Smooth muscle cell (in vitro differentiated cells): ENCODE results near the gene NCOA3. TPM values are rescaled to one million over a fixed set of nuclear protein-coding genes. Genes with fewer than 3 reads are reported as not detected.

Experiments used
- DNase-seq: peaks from one replicate; lab custom pipeline; 2025; ENCODE audit not compliant: unreplicated experiment; lab: John Stamatoyannopoulos, UW
- H2AFZ ChIP-seq: fragments of 200-600 bp; sonication (generic); 2 replicates; pipeline ENCODE4 v1.6.0; 2016; ENCODE audit warnings: antibody characterized with exemption, low read depth, mild to moderate bottlenecking
- H3F3A ChIP-seq: fragments of 200-600 bp; sonication (generic); 2 replicates; pipeline ENCODE4 v1.6.0; 2017; ENCODE audit warnings: antibody characterized with exemption, low read depth
- H3K27ac ChIP-seq: fragments of 200-600 bp; sonication (generic); 2 replicates; pipeline ENCODE4 v1.5.1; 2016; ENCODE audit warnings: low read depth, mild to moderate bottlenecking
- H3K27me3 ChIP-seq: fragments of 200-600 bp; sonication (generic); 2 replicates; pipeline ENCODE4 v1.6.1; 2016; ENCODE audit warnings: low read depth, mild to moderate bottlenecking
- H3K36me3 ChIP-seq: fragments of 200-600 bp; sonication (generic); 2 replicates; pipeline ENCODE4 v1.5.1; 2016; ENCODE audit warnings: low read depth
- H3K4me1 ChIP-seq: fragments of 200-600 bp; sonication (generic); 2 replicates; pipeline ENCODE4 v1.5.1; 2016; ENCODE audit warnings: low read depth
- H3K4me2 ChIP-seq: fragments of 200-600 bp; sonication (generic); 2 replicates; pipeline ENCODE4 v1.6.0; 2016; ENCODE audit warnings: mild to moderate bottlenecking
- H3K4me3 ChIP-seq: fragments of 200-600 bp; sonication (generic); 2 replicates; pipeline ENCODE4 v1.5.1; 2016; ENCODE audit warnings: mild to moderate bottlenecking
- H3K79me2 ChIP-seq: fragments of 200-600 bp; sonication (generic); 2 replicates; pipeline ENCODE4 v1.6.0; 2016; ENCODE audit warnings: low read depth, mild to moderate bottlenecking
- H3K9ac ChIP-seq: fragments of 200-600 bp; sonication (generic); 2 replicates; pipeline ENCODE4 v1.6.0; 2016; ENCODE audit warnings: low read depth
- H3K9me3 ChIP-seq: fragments of 200-600 bp; sonication (generic); replicated peaks from 2 replicates; pipeline ENCODE4 v1.5.1; 2016; ENCODE audit warnings: low read depth
- H4K20me1 ChIP-seq: fragments of 200-600 bp; sonication (generic); 2 replicates; pipeline ENCODE4 v1.6.0; 2016; ENCODE audit warnings: low read depth
- WGBS: methylation state at CpG from one replicate; pipeline ENCODE4 v1.1.7; 2016; ENCODE audit warnings: low lambda C conversion rate; 5-methylcytosine and 5-hydroxymethylcytosine counted together
- polyA plus RNA-seq: library from polyadenylated mRNA; unstranded; fragments of >200 nt; fragmentation: Nextera tagmentation; extraction: Ambion mirVana; gene quantifications from 2 replicates; pipeline ENCODE4 v1.2.1, GENCODE V29; 2016
- total RNA-seq: library from RNA; depleted of rRNA; stranded (reverse); fragments of >200 nt; gene quantifications from 2 replicates; pipeline ENCODE4 v1.2.3, GENCODE V29; 2014
- TF ChIP-seq, protein P1 (sequence below): fragments of 200-600 bp; sonication (generic); IDR thresholded peaks from 2 replicates; pipeline ENCODE4 v1.5.1; 2017; ENCODE audit warnings: borderline replicate concordance, mild to moderate bottlenecking, antibody characterized with exemption; ENCODE audit not compliant: insufficient read depth, poor library complexity, severe bottlenecking

NCOA3 gene
- total and polyA plus RNA-seq, 2 experiments from 2014 or later: 6.0 to 28.4 TPM

DNA sequence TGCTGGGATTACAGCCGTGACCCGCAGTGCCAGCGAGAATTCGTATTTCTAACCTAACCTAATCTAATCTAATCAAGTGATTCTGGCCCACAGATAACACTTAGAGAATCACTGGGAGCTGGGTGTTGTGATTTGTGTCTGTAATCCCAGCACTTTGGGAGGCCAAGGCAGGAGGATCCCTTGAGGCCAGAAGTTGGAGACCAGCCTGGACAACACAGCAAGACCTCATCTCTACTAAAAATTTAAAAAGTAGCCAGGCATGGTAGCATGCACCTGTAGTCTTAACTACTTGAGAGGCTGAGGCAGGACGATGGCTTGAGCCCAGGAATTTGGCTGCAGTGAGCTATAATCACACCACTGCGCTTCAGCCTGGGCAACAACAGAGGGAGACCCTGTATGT is 21.4 kb upstream of the NCOA3 start:
- WGBS: 93% methylated on average over 6 of the region's 6 CpGs
- Histone ChIP-seq H2AFZ (no peak overlapping the region), H3K36me3 (no peaks in the 10 kb centered on the region), H3K9ac (no peak overlapping the region), H3K4me2 (no peak overlapping the region), H4K20me1 (no peaks in the 10 kb centered on the region), H3K4me1 (no peaks in the 10 kb centered on the region), H3K79me2 (no peaks in the 10 kb centered on the region), H3K9me3 (no peaks in the 10 kb centered on the region), H3K27me3 (no peaks in the 10 kb centered on the region), H3F3A (no peaks in the 10 kb centered on the region), H3K27ac (no peak overlapping the region), H3K4me3 (no peak overlapping the region)
- TF ChIP-seq, protein P1, sequence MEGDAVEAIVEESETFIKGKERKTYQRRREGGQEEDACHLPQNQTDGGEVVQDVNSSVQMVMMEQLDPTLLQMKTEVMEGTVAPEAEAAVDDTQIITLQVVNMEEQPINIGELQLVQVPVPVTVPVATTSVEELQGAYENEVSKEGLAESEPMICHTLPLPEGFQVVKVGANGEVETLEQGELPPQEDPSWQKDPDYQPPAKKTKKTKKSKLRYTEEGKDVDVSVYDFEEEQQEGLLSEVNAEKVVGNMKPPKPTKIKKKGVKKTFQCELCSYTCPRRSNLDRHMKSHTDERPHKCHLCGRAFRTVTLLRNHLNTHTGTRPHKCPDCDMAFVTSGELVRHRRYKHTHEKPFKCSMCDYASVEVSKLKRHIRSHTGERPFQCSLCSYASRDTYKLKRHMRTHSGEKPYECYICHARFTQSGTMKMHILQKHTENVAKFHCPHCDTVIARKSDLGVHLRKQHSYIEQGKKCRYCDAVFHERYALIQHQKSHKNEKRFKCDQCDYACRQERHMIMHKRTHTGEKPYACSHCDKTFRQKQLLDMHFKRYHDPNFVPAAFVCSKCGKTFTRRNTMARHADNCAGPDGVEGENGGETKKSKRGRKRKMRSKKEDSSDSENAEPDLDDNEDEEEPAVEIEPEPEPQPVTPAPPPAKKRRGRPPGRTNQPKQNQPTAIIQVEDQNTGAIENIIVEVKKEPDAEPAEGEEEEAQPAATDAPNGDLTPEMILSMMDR: no peak
- DNase-seq: no peak

- H3K9ac ChIP-seq: no peak overlapping the region
- no peak overlapping the region for H3K4me2 ChIP-seq
- TF ChIP-seq, protein P1: no peak
- no peak overlapping the region for H3K27ac ChIP-seq
- no peaks in the 10 kb centered on the region for H3K27me3 ChIP-seq
- no peak for DNase-seq
- H3K9me3 ChIP-seq: no peaks in the 10 kb centered on the region
- no peaks in the 10 kb centered on the region for H4K20me1 ChIP-seq
- H3K4me1 ChIP-seq: no peaks in the 10 kb centered on the region
- no peak overlapping the region for H2AFZ ChIP-seq
- no peaks in the 10 kb centered on the region for H3F3A ChIP-seq
- no peaks in the 10 kb centered on the region for H3K79me2 ChIP-seq
- no peaks in the 10 kb centered on the region for H3K36me3 ChIP-seq
- no peak overlapping the region for H3K4me3 ChIP-seq
Observed at GRCh38 chr20:47480705-47481104, 21.0 kb upstream of the NCOA3 start.

- TF ChIP-seq, protein P1: no peak
- no peaks in the 10 kb centered on the region for H3K36me3 ChIP-seq
- H3K9ac ChIP-seq: no peak overlapping the region
- H3K4me3 ChIP-seq: no peak overlapping the region
- H3K4me1 ChIP-seq: no peaks in the 10 kb centered on the region
- H3K4me2 ChIP-seq: no peak overlapping the region
- DNase-seq: no peak
- no peak overlapping the region for H3K27ac ChIP-seq
- no peaks in the 10 kb centered on the region for H3K27me3 ChIP-seq
- H2AFZ ChIP-seq: no peak overlapping the region
- WGBS: 66% methylated on average over 15 of the region's 15 CpGs
- H3K9me3 ChIP-seq: no peaks in the 10 kb centered on the region
- no peaks in the 10 kb centered on the region for H3F3A ChIP-seq
- H4K20me1 ChIP-seq: no peaks in the 10 kb centered on the region
- H3K79me2 ChIP-seq: no peaks in the 10 kb centered on the region
Observed at GRCh38 chr20:47481330-47482216, 20.1 kb upstream of the NCOA3 start.

GRCh38 chr20:47482705-47483104 is 19.0 kb upstream of the NCOA3 start:
- TF ChIP-seq, protein P1: no peak
- no peaks in the 10 kb centered on the region for H3F3A ChIP-seq
- H3K4me1 ChIP-seq: no peaks in the 10 kb centered on the region
- H3K9ac ChIP-seq: no peak overlapping the region
- H3K4me3 ChIP-seq: no peak overlapping the region
- no peaks in the 10 kb centered on the region for H3K36me3 ChIP-seq
- no peaks in the 10 kb centered on the region for H3K27me3 ChIP-seq
- H3K9me3 ChIP-seq: no peaks in the 10 kb centered on the region
- no peaks in the 10 kb centered on the region for H3K79me2 ChIP-seq
- 85% methylated on average over 2 of the region's 2 CpGs for whole genome bisulfite sequencing
- H3K4me2 ChIP-seq: no peak overlapping the region
- H2AFZ ChIP-seq: no peak overlapping the region
- no peaks in the 10 kb centered on the region for H4K20me1 ChIP-seq
- DNase-seq: no peak
- no peak overlapping the region for H3K27ac ChIP-seq
